Endothelial cell of umbilical vein (primary cell): Measurements from ENCODE around the gene UBR3. TPM values are rescaled to one million over a fixed set of nuclear protein-coding genes. Genes with fewer than 3 reads are reported as not detected.

ENCODE experiments used
- BruUV-seq: library from RNA; stranded (reverse); fragments of 400-500 nt; replicated peaks from 2 replicates; lab custom pipeline; 2021; lab: Mats Ljungman, UMichigan
- CTCF ChIA-PET: fragments of 300-600, 350-600 bp; sonication (Branson Sonifier 250); formaldehyde crosslinking; loops from one replicate; lab custom pipeline; 2021; ENCODE audit warnings: antibody characterized with exemption, inconsistent platforms; lab: Charles Lee
- POLR2A ChIA-PET: fragments of 300-600, 350-600 bp; sonication (Branson Sonifier 250); formaldehyde crosslinking; loops from one replicate; lab custom pipeline; 2021; ENCODE audit warnings: antibody characterized with exemption, inconsistent platforms; lab: Charles Lee
- DNase-seq: peaks from one replicate; pipeline ENCODE4 v3.0.0-alpha.2; 2011; ENCODE audit warnings: low read depth, low spot score
- FAIRE-seq: peaks from 2 replicates; lab custom pipeline; 2011; peaks lifted over from hg19 to GRCh38; lab: Jason Lieb, UNC
- H2AFZ ChIP-seq: 2 replicates; pipeline ENCODE4 v1.6.0; 2012; ENCODE audit warnings: low read depth, low read length, control low read depth, inconsistent platforms
- H3K27ac ChIP-seq: 2 replicates; pipeline ENCODE4 v1.5.1; 2011; ENCODE audit warnings: low read depth, mild to moderate bottlenecking, control low read depth, low read length, moderate library complexity; ENCODE audit not compliant: insufficient read depth
- H3K27me3 ChIP-seq, 2 experiments: 2 replicates each; pipeline versions ENCODE4 v1.6.0 to v1.6.1; 2011; ENCODE audit warnings: low read length in 2 of 2, mixed read lengths in 1 of 2; ENCODE audit not compliant: control insufficient read depth in 2 of 2, insufficient read depth in 2 of 2
- H3K36me3 ChIP-seq, 2 experiments: 2 replicates in 1 of 2; 3 replicates in 1 of 2; pipeline ENCODE4 v1.5.1; 2011; ENCODE audit warnings: low read length in 2 of 2, mild to moderate bottlenecking in 1 of 2, moderate library complexity in 1 of 2; ENCODE audit not compliant: control insufficient read depth in 2 of 2, insufficient read depth in 2 of 2; ENCODE audit errors: extremely low read depth in 1 of 2
- H3K4me1 ChIP-seq: 3 replicates; pipeline ENCODE4 v1.5.1; 2011; ENCODE audit warnings: mild to moderate bottlenecking, low read length; ENCODE audit not compliant: control insufficient read depth, insufficient read depth; ENCODE audit errors: extremely low read depth
- H3K4me2 ChIP-seq: 2 replicates; pipeline ENCODE4 v1.6.1; 2011; ENCODE audit warnings: low read length, control low read depth, mixed read lengths; ENCODE audit not compliant: insufficient read depth
- H3K4me3 ChIP-seq, 3 experiments: fragments of 200-600 bp in 1 of 3; sonication (generic), shearing (Covaris generic) in 1 of 3; replicated peaks in 1 of 3; 2 replicates each; pipeline ENCODE4 v1.5.1; 2011 to 2016; ENCODE audit warnings: control low read depth in 3 of 3, low read length in 3 of 3, mild to moderate bottlenecking in 2 of 3, inconsistent platforms in 1 of 3, low read depth in 1 of 3, moderate library complexity in 1 of 3; ENCODE audit not compliant: insufficient read depth in 1 of 3
- H3K79me2 ChIP-seq: 2 replicates; pipeline ENCODE4 v1.6.0; 2012; ENCODE audit warnings: low read length, inconsistent platforms; ENCODE audit not compliant: control insufficient read depth, insufficient read depth
- H3K9ac ChIP-seq: replicated peaks from 2 replicates; pipeline ENCODE3; 2011; ENCODE audit warnings: low read length, control low read depth; ENCODE audit not compliant: insufficient read depth; ENCODE audit errors: extremely low read depth
- H3K9me1 ChIP-seq: replicated peaks from 3 replicates; pipeline ENCODE4 v1.6.0; 2011; ENCODE audit warnings: mild to moderate bottlenecking, low read length; ENCODE audit not compliant: control insufficient read depth, insufficient read depth; ENCODE audit errors: extremely low read depth
- H3K9me3 ChIP-seq: replicated peaks from 2 replicates; pipeline ENCODE4 v1.5.1; 2012; ENCODE audit warnings: low read length, inconsistent platforms; ENCODE audit not compliant: control insufficient read depth, insufficient read depth
- H4K20me1 ChIP-seq: replicated peaks from 2 replicates; pipeline ENCODE3; 2011; ENCODE audit warnings: mild to moderate bottlenecking, low read length; ENCODE audit not compliant: control insufficient read depth, insufficient read depth; ENCODE audit errors: extremely low read depth
- CTCF ChIP-seq, 2 donors: IDR thresholded peaks; 1 replicate in 1 of 2; 2 replicates in 1 of 2; pipeline ENCODE4 v1.5.1; 2011; ENCODE audit warnings: low read length in 2 of 2, mild to moderate bottlenecking in 2 of 2, moderate library complexity in 2 of 2, control low read depth in 1 of 2, inconsistent platforms in 1 of 2, low read depth in 1 of 2; ENCODE audit not compliant: insufficient read depth in 1 of 2; ENCODE audit errors: extremely low read depth in 1 of 2
- EZH2 ChIP-seq: IDR thresholded peaks from 2 replicates; pipeline ENCODE4 v1.6.1; 2012; ENCODE audit warnings: borderline replicate concordance, low read depth, mild to moderate bottlenecking, moderate library complexity, low read length, inconsistent platforms; ENCODE audit not compliant: severe bottlenecking
- FOS ChIP-seq: IDR thresholded peaks from 2 replicates; pipeline ENCODE4 v1.6.1; 2011; ENCODE audit warnings: mild to moderate bottlenecking, low read length, moderate library complexity, borderline replicate concordance; ENCODE audit not compliant: insufficient read depth
- GATA2 ChIP-seq: IDR thresholded peaks from 2 replicates; pipeline ENCODE4 v1.7.0; 2011; ENCODE audit warnings: low read depth, mild to moderate bottlenecking, moderate library complexity, mixed read lengths, low read length; ENCODE audit not compliant: insufficient read length, insufficient read depth
- JUN ChIP-seq: IDR thresholded peaks from 2 replicates; pipeline ENCODE4 v1.6.1; 2011; ENCODE audit warnings: borderline replicate concordance, low read depth; ENCODE audit not compliant: insufficient read length, insufficient read depth
- MAX ChIP-seq: IDR thresholded peaks from 2 replicates; pipeline ENCODE4 v1.6.1; 2011; ENCODE audit not compliant: insufficient read depth, insufficient read length
- MYC ChIP-seq: IDR thresholded peaks from one replicate; pipeline ENCODE4 v1.6.1; 2011; ENCODE audit warnings: mild to moderate bottlenecking, low read depth, low read length
- POLR2A ChIP-seq: IDR thresholded peaks from 2 replicates; pipeline ENCODE4 v1.6.1; 2012; ENCODE audit warnings: low read depth, mild to moderate bottlenecking, control low read depth, low read length
- POLR2AphosphoS5 ChIP-seq: IDR thresholded peaks from 2 replicates; pipeline ENCODE4 v1.6.1; 2012; ENCODE audit warnings: low read depth, mild to moderate bottlenecking, control low read depth, low read length, moderate library complexity; ENCODE audit not compliant: insufficient read depth
- dilution Hi-C: fragments of 300-500 bp; cut with MboI; formaldehyde crosslinking; loops from one replicate; pipeline ENCODE4 v1.15.0; 2019; ENCODE audit warnings: low sequenced_read_pairs; ENCODE audit not compliant: extremely low pct_ligation_motif_present
- intact Hi-C: fragments of 100-400 bp; cut with micrococcal nuclease; formaldehyde crosslinking; loops from one replicate; pipeline ENCODE4 v1.10.0; 2022
- polyA plus RNA-seq, 4 experiments: library from polyadenylated mRNA; depleted of rRNA in 3 of 4; stranded (reverse) in 3 of 4; unstranded in 1 of 4; fragments of >200 nt; gene quantifications; 2 replicates each; pipeline versions ENCODE4 v1.2.1 to v1.2.3, GENCODE V29; 2011 to 2012; ENCODE audit warnings: missing spikeins in 1 of 4
- total RNA-seq: library from RNA; stranded (reverse); gene quantifications from 2 replicates; pipeline ENCODE4 v1.2.3, GENCODE V29; 2021

UBR3 gene
- total and polyA plus RNA-seq, 2 donors (not counting 3 experiments of a cell fraction or from before 2014, with no cell fraction given), result 5.3 to 27.5 TPM

DNA sequence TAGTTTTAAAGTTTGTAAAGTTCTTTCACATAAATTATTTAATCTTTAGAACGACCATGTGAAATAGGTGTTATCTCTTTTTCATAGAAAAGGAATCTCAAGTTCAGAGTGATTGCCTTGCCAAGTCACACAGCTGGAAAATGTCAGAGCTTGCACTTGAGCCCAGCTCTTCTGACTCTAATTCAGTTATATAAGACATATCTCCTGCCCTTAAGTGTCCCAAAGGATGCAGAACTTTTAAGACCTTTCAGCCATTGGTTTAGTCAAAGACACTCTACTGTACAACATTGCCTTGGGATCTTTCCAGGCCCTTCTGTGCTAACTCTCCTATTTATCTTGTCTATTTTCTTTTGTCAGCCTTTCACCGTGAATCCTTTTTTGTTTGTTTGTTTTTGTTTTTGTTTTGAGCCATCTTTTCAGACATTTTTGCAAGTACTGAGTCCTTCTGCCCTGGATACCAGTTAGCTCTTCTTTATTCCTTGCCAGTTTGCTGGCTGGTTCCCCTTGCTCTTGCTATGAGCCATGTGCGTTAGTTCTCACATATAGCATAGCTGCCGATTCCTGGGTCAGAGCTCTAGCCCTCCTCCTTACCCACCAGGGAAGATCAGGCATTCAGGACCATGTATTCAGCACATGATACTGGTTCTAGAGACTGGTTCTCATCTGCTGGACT lies 190.7 kb downstream of the UBR3 start:
- Histone ChIP-seq H3K36me3 (no peaks in the 10 kb centered on the region), H3K9me3 (no peaks in the 10 kb centered on the region), H3K4me1 (no peaks in the 10 kb centered on the region), H2AFZ (no peak overlapping the region), H3K27me3 (no peaks in the 10 kb centered on the region), H3K9me1 (no peaks in the 10 kb centered on the region), H3K4me2 (no peak overlapping the region), H3K9ac (no peak overlapping the region), H4K20me1 (no peaks in the 10 kb centered on the region), H3K79me2 (no peaks in the 10 kb centered on the region), H3K4me3 (no peak overlapping the region), H3K27ac (no peak overlapping the region)
- intact Hi-C loops, result no loop called here
- DNase-seq (no peak), FAIRE-seq (no peak)
- TF ChIP-seq POLR2AphosphoS5 (no peak), MAX (no peak), GATA2 (no peak), MYC (no peak), POLR2A (no peak), JUN (no peak), EZH2 (no peak), FOS (no peak), CTCF (IDR thresholded peaks at IDR 0.05; ENCODE audit: extremely low read depth in 1 of 2, insufficient read depth in 1 of 2, low read depth in 1 of 2, low read length in 2 of 2) (no peak)
- ChIA-PET POLR2A (no interaction called here), CTCF (interaction anchor here (0.9 kb wide), 1 partner anchor 16 kb away, joined by 3 read pairs; no protein-coding TSS in a partner anchor)
- dilution Hi-C loops, result no loop called here
- no TSS peak for BruUV-seq
